ENCODE results near the gene ATP1A2. TPM values are rescaled to one million over a fixed set of nuclear protein-coding genes. Genes with fewer than 3 reads are reported as not detected.

The ATP1A2 gene
- total and polyA plus RNA-seq, 4 donors: 281 to 2,060 (median 566) TPM

GRCh38 chr1:160129966-160130365, 14.4 kb downstream of the ATP1A2 start:
- H3K9me3 ChIP-seq (ENCODE audit: control insufficient read depth, insufficient read depth, low read length): no peaks in the 10 kb centered on the region
- H3K27me3 ChIP-seq (ENCODE audit: control insufficient read depth, insufficient read depth, low read length): no peaks in the 10 kb centered on the region
- H3K4me3 ChIP-seq (ENCODE audit: low read depth, low read length): no peak overlapping the region
- peaks cover 8% of the 10 kb centered on the region for H3K4me1 ChIP-seq (ENCODE audit: control insufficient read depth, insufficient read depth, low read length)
- peaks cover 58% of the 10 kb centered on the region for H3K36me3 ChIP-seq (ENCODE audit: control insufficient read depth, insufficient read depth, low read length)
- WGBS (ENCODE audit: insufficient coverage): 85% methylated on average over 9 of the region's 11 CpGs
- no peak overlapping the region for H3K27ac ChIP-seq (ENCODE audit: low read depth, low read length)
- DNase-seq (ENCODE audit: low read depth in 4 of 6, low spot score in 6 of 6): no peak

- H3K4me1 ChIP-seq (ENCODE audit: control insufficient read depth, insufficient read depth, low read length): peaks cover 8% of the 10 kb centered on the region
- H3K9me3 ChIP-seq (ENCODE audit: control insufficient read depth, insufficient read depth, low read length): no peaks in the 10 kb centered on the region
- DNase-seq (ENCODE audit: low read depth in 4 of 6, low spot score in 6 of 6): no peak
- no peak overlapping the region for H3K27ac ChIP-seq (ENCODE audit: low read depth, low read length)
- H3K36me3 ChIP-seq (ENCODE audit: control insufficient read depth, insufficient read depth, low read length): peaks cover 60% of the 10 kb centered on the region
- H3K27me3 ChIP-seq (ENCODE audit: control insufficient read depth, insufficient read depth, low read length): no peaks in the 10 kb centered on the region
- no peak overlapping the region for H3K4me3 ChIP-seq (ENCODE audit: low read depth, low read length)
- WGBS (ENCODE audit: insufficient coverage): 77% methylated on average over 5 of the region's 5 CpGs
Measured at GRCh38 chr1:160130486-160130885, 14.9 kb downstream of the ATP1A2 start.

GRCh38 chr1:160130939-160131338, 15.4 kb downstream of the ATP1A2 start:
- peaks cover 62% of the 10 kb centered on the region for H3K36me3 ChIP-seq (ENCODE audit: control insufficient read depth, insufficient read depth, low read length)
- H3K4me3 ChIP-seq (ENCODE audit: low read depth, low read length): no peak overlapping the region
- no peaks in the 10 kb centered on the region for H3K27me3 ChIP-seq (ENCODE audit: control insufficient read depth, insufficient read depth, low read length)
- peaks cover 8% of the 10 kb centered on the region for H3K4me1 ChIP-seq (ENCODE audit: control insufficient read depth, insufficient read depth, low read length)
- no peaks in the 10 kb centered on the region for H3K9me3 ChIP-seq (ENCODE audit: control insufficient read depth, insufficient read depth, low read length)
- DNase-seq (ENCODE audit: low read depth in 4 of 6, low spot score in 6 of 6): no peak
- 86% methylated on average over 1 of the region's 1 CpG for WGBS (ENCODE audit: insufficient coverage)
- H3K27ac ChIP-seq (ENCODE audit: low read depth, low read length): no peak overlapping the region

GRCh38 chr1:160131803-160132565, 16.4 kb downstream of the ATP1A2 start:
- Histone ChIP-seq H3K4me3 (ENCODE audit: low read depth, low read length) (no peak overlapping the region), H3K27ac (ENCODE audit: low read depth, low read length) (no peak overlapping the region), H3K4me1 (ENCODE audit: control insufficient read depth, insufficient read depth, low read length) (peaks cover 8% of the 10 kb centered on the region), H3K27me3 (ENCODE audit: control insufficient read depth, insufficient read depth, low read length) (no peaks in the 10 kb centered on the region), H3K36me3 (ENCODE audit: control insufficient read depth, insufficient read depth, low read length) (peaks cover 73% of the 10 kb centered on the region), H3K9me3 (ENCODE audit: control insufficient read depth, insufficient read depth, low read length) (no peaks in the 10 kb centered on the region)
- WGBS (ENCODE audit: insufficient coverage): 72% methylated on average over 7 of the region's 8 CpGs
- DNase-seq (ENCODE audit: low read depth in 4 of 6, low spot score in 6 of 6): no peak

- Histone ChIP-seq H3K4me3 (ENCODE audit: low read depth, low read length) (no peak overlapping the region), H3K27ac (ENCODE audit: low read depth, low read length) (peak overlapping the region; percentile 13), H3K36me3 (ENCODE audit: control insufficient read depth, insufficient read depth, low read length) (peaks cover 60% of the 10 kb centered on the region), H3K27me3 (ENCODE audit: control insufficient read depth, insufficient read depth, low read length) (no peaks in the 10 kb centered on the region), H3K4me1 (ENCODE audit: control insufficient read depth, insufficient read depth, low read length) (peaks cover 8% of the 10 kb centered on the region), H3K9me3 (ENCODE audit: control insufficient read depth, insufficient read depth, low read length) (no peaks in the 10 kb centered on the region)
- DNase-seq (ENCODE audit: low read depth in 4 of 6, low spot score in 6 of 6): no peak
- WGBS (ENCODE audit: insufficient coverage): 81% methylated on average over 6 of the region's 9 CpGs
Measured at GRCh38 chr1:160133990-160134770, 18.6 kb downstream of the ATP1A2 start.

- 79% methylated on average over 13 of the region's 20 CpGs for WGBS (ENCODE audit: insufficient coverage)
- no peak for DNase-seq (ENCODE audit: low read depth in 4 of 6, low spot score in 6 of 6)
- peaks cover 6% of the 10 kb centered on the region for H3K4me1 ChIP-seq (ENCODE audit: control insufficient read depth, insufficient read depth, low read length)
- H3K27me3 ChIP-seq (ENCODE audit: control insufficient read depth, insufficient read depth, low read length): no peaks in the 10 kb centered on the region
- H3K9me3 ChIP-seq (ENCODE audit: control insufficient read depth, insufficient read depth, low read length): no peaks in the 10 kb centered on the region
- H3K27ac ChIP-seq (ENCODE audit: low read depth, low read length): peak overlapping the region; percentile 13
- H3K4me3 ChIP-seq (ENCODE audit: low read depth, low read length): no peak overlapping the region
- peaks cover 59% of the 10 kb centered on the region for H3K36me3 ChIP-seq (ENCODE audit: control insufficient read depth, insufficient read depth, low read length)
Measured at GRCh38 chr1:160134791-160135572, 19.4 kb downstream of the ATP1A2 start.

- peaks cover 61% of the 10 kb centered on the region for H3K36me3 ChIP-seq (ENCODE audit: control insufficient read depth, insufficient read depth, low read length)
- H3K4me3 ChIP-seq (ENCODE audit: low read depth, low read length): no peak overlapping the region
- H3K9me3 ChIP-seq (ENCODE audit: control insufficient read depth, insufficient read depth, low read length): no peaks in the 10 kb centered on the region
- H3K27ac ChIP-seq (ENCODE audit: low read depth, low read length): no peak overlapping the region
- H3K27me3 ChIP-seq (ENCODE audit: control insufficient read depth, insufficient read depth, low read length): no peaks in the 10 kb centered on the region
- 85% methylated on average over 22 of the region's 22 CpGs for WGBS (ENCODE audit: insufficient coverage)
- no peaks in the 10 kb centered on the region for H3K4me1 ChIP-seq (ENCODE audit: control insufficient read depth, insufficient read depth, low read length)
- no peak for DNase-seq (ENCODE audit: low read depth in 4 of 6, low spot score in 6 of 6)
Measured at GRCh38 chr1:160136121-160136925, 20.8 kb downstream of the ATP1A2 start.

GRCh38 chr1:160136926-160137200, 21.3 kb downstream of the ATP1A2 start:
- no peak for DNase-seq (ENCODE audit: low read depth in 4 of 6, low spot score in 6 of 6)
- no peaks in the 10 kb centered on the region for H3K4me1 ChIP-seq (ENCODE audit: control insufficient read depth, insufficient read depth, low read length)
- WGBS (ENCODE audit: insufficient coverage): 95% methylated on average over 5 of the region's 5 CpGs
- no peak overlapping the region for H3K27ac ChIP-seq (ENCODE audit: low read depth, low read length)
- no peak overlapping the region for H3K4me3 ChIP-seq (ENCODE audit: low read depth, low read length)
- H3K27me3 ChIP-seq (ENCODE audit: control insufficient read depth, insufficient read depth, low read length): no peaks in the 10 kb centered on the region
- peaks cover 65% of the 10 kb centered on the region for H3K36me3 ChIP-seq (ENCODE audit: control insufficient read depth, insufficient read depth, low read length)
- H3K9me3 ChIP-seq (ENCODE audit: control insufficient read depth, insufficient read depth, low read length): no peaks in the 10 kb centered on the region

GRCh38 chr1:160137216-160137862, 21.8 kb downstream of the ATP1A2 start:
- Histone ChIP-seq H3K9me3 (ENCODE audit: control insufficient read depth, insufficient read depth, low read length) (no peaks in the 10 kb centered on the region), H3K27ac (ENCODE audit: low read depth, low read length) (no peak overlapping the region), H3K4me1 (ENCODE audit: control insufficient read depth, insufficient read depth, low read length) (no peaks in the 10 kb centered on the region), H3K36me3 (ENCODE audit: control insufficient read depth, insufficient read depth, low read length) (peaks cover 61% of the 10 kb centered on the region), H3K27me3 (ENCODE audit: control insufficient read depth, insufficient read depth, low read length) (no peaks in the 10 kb centered on the region), H3K4me3 (ENCODE audit: low read depth, low read length) (no peak overlapping the region)
- peak in 2 of 6 donors; percentile 32 to 69 for DNase-seq (ENCODE audit: low read depth in 4 of 6, low spot score in 6 of 6)
- 97% methylated on average over 6 of the region's 8 CpGs for WGBS (ENCODE audit: insufficient coverage)
